Measurements from ENCODE around the gene PRRT1. TPM values are rescaled to one million over a fixed set of nuclear protein-coding genes. Genes with fewer than 3 reads are reported as not detected.

The PRRT1 gene
- total RNA-seq = under 0.01 TPM in 1 of 2 replicates, not detected in the other

GRCh38 chr6:32151863-32152768 is at the start of gene PRRT1:
Gene PRRT1 (minus strand): TSS chr6:32151939. CDS start chr6:32151827, 112 bp downstream.
- peaks cover 6% of the 10 kb centered on the region for H4K20me1 ChIP-seq (ENCODE audit: insufficient read depth, low read length)
- peaks cover 2% of the 10 kb centered on the region for H3K36me3 ChIP-seq (ENCODE audit: insufficient read depth, low read length)
- TF ChIP-seq CTCF (IDR thresholded peaks at IDR 0.05; ENCODE audit: extremely low read depth, low read depth, low read length) = no peak
- H3K4me3 ChIP-seq (ENCODE audit: insufficient read depth, low read length) = peak within 1 kb of the TSS; percentile 97
- H3K4me2 ChIP-seq (ENCODE audit: insufficient read depth, low read length) = peak within 1 kb of the TSS; percentile 91
- H2AFZ ChIP-seq (ENCODE audit: low read length) = peak within 1 kb of the TSS; percentile 97
- H3K9me3 ChIP-seq (ENCODE audit: low read depth, low read length) = no peaks in the 10 kb centered on the region
- peaks cover 24% of the 10 kb centered on the region for H3K27me3 ChIP-seq (ENCODE audit: insufficient read depth, low read length)
- peak; percentile 86 for DNase-seq (ENCODE audit: insufficient read length, low spot score, missing footprints)
- peaks cover 24% of the 10 kb centered on the region for H3K4me1 ChIP-seq (ENCODE audit: insufficient read depth, low read length)
- H3K79me2 ChIP-seq (ENCODE audit: insufficient read depth, low read length) = peaks cover 18% of the 10 kb centered on the region
- peak within 1 kb of the TSS; percentile 90 for H3K27ac ChIP-seq (ENCODE audit: low read depth, low read length)

GRCh38 chr6:32200711-32201475 is 49.2 kb upstream of the PRRT1 start:
- peaks cover 5% of the 10 kb centered on the region for H3K27me3 ChIP-seq (ENCODE audit: insufficient read depth, low read length)

GRCh38 chr6:32198866-32199265 is 47.1 kb upstream of the PRRT1 start:
- H2AFZ ChIP-seq (ENCODE audit: low read length) = no peak overlapping the region
- no peaks in the 10 kb centered on the region for H3K36me3 ChIP-seq (ENCODE audit: insufficient read depth, low read length)
- no peak overlapping the region for H3K4me3 ChIP-seq (ENCODE audit: insufficient read depth, low read length)
- peaks cover 5% of the 10 kb centered on the region for H3K27me3 ChIP-seq (ENCODE audit: insufficient read depth, low read length)
- H3K4me1 ChIP-seq (ENCODE audit: insufficient read depth, low read length) = peaks cover 21% of the 10 kb centered on the region
- no peak for TF ChIP-seq CTCF (IDR thresholded peaks at IDR 0.05; ENCODE audit: extremely low read depth, low read depth, low read length)
- peak; percentile 60 for DNase-seq (ENCODE audit: insufficient read length, low spot score, missing footprints)
- H3K27ac ChIP-seq (ENCODE audit: low read depth, low read length) = no peak overlapping the region
- no peak overlapping the region for H3K4me2 ChIP-seq (ENCODE audit: insufficient read depth, low read length)
- H4K20me1 ChIP-seq (ENCODE audit: insufficient read depth, low read length) = no peaks in the 10 kb centered on the region
- H3K9me3 ChIP-seq (ENCODE audit: low read depth, low read length) = no peaks in the 10 kb centered on the region
- H3K79me2 ChIP-seq (ENCODE audit: insufficient read depth, low read length) = no peaks in the 10 kb centered on the region

More at GRCh38 chr6:32200711-32201475, 49.2 kb upstream of the PRRT1 start:
- TF ChIP-seq CTCF (IDR thresholded peaks at IDR 0.05; ENCODE audit: extremely low read depth, low read depth, low read length) = no peak
- no peaks in the 10 kb centered on the region for H4K20me1 ChIP-seq (ENCODE audit: insufficient read depth, low read length)
- H3K9me3 ChIP-seq (ENCODE audit: low read depth, low read length) = no peaks in the 10 kb centered on the region
- H3K36me3 ChIP-seq (ENCODE audit: insufficient read depth, low read length) = no peaks in the 10 kb centered on the region
- H3K79me2 ChIP-seq (ENCODE audit: insufficient read depth, low read length) = no peaks in the 10 kb centered on the region
- H3K4me1 ChIP-seq (ENCODE audit: insufficient read depth, low read length) = peaks cover 13% of the 10 kb centered on the region
- H3K4me2 ChIP-seq (ENCODE audit: insufficient read depth, low read length) = no peak overlapping the region
- no peak overlapping the region for H2AFZ ChIP-seq (ENCODE audit: low read length)
- no peak overlapping the region for H3K4me3 ChIP-seq (ENCODE audit: insufficient read depth, low read length)
- peak; percentile 70 for DNase-seq (ENCODE audit: insufficient read length, low spot score, missing footprints)
- no peak overlapping the region for H3K27ac ChIP-seq (ENCODE audit: low read depth, low read length)

GRCh38 chr6:32198345-32198696 is 46.6 kb upstream of the PRRT1 start:
- no peak overlapping the region for H2AFZ ChIP-seq (ENCODE audit: low read length)
- no peak for TF ChIP-seq CTCF (IDR thresholded peaks at IDR 0.05; ENCODE audit: extremely low read depth, low read depth, low read length)
- H3K4me3 ChIP-seq (ENCODE audit: insufficient read depth, low read length) = no peak overlapping the region
- no peaks in the 10 kb centered on the region for H3K9me3 ChIP-seq (ENCODE audit: low read depth, low read length)
- peaks cover 5% of the 10 kb centered on the region for H3K27me3 ChIP-seq (ENCODE audit: insufficient read depth, low read length)
- H3K36me3 ChIP-seq (ENCODE audit: insufficient read depth, low read length) = no peaks in the 10 kb centered on the region
- peaks cover 21% of the 10 kb centered on the region for H3K4me1 ChIP-seq (ENCODE audit: insufficient read depth, low read length)
- DNase-seq (ENCODE audit: insufficient read length, low spot score, missing footprints) = no peak
- no peak overlapping the region for H3K4me2 ChIP-seq (ENCODE audit: insufficient read depth, low read length)
- H3K27ac ChIP-seq (ENCODE audit: low read depth, low read length) = no peak overlapping the region
- H4K20me1 ChIP-seq (ENCODE audit: insufficient read depth, low read length) = no peaks in the 10 kb centered on the region
- H3K79me2 ChIP-seq (ENCODE audit: insufficient read depth, low read length) = no peaks in the 10 kb centered on the region
